Upper lobe of left lung (tissue), 6 donors: ENCODE data around the gene GFRA1. TPM values are rescaled to one million over a fixed set of nuclear protein-coding genes. Genes with fewer than 3 reads are reported as not detected.

ENCODE experiments used
- ATAC-seq, 2 donors: fragments of 200-7000 bp; cut with Tn5 transposase; one replicate each; pipeline ENCODE4 v1.9.1; 2022; ENCODE audit warnings: mild to moderate bottlenecking in 2 of 2, moderate library complexity in 2 of 2; ENCODE audit not compliant: low FRiP score in 2 of 2
- DNase-seq, 2 donors: peaks; one replicate each; pipeline ENCODE4 v3.0.0-alpha.2; 2019 to 2020
- H3K27ac ChIP-seq, 4 donors: fragments of 200-600 bp; sonication (generic); one replicate each; pipeline ENCODE4 v1.5.1; 2016 to 2019
- H3K27me3 ChIP-seq, 4 donors: fragments of 200-600 bp; sonication (generic); one replicate each; pipeline ENCODE4 v1.5.1; 2017 to 2019
- H3K36me3 ChIP-seq, 4 donors: fragments of 200-600 bp; sonication (generic); one replicate each; pipeline ENCODE4 v1.5.1; 2016 to 2019
- H3K4me1 ChIP-seq, 4 donors: fragments of 200-600 bp; sonication (generic); one replicate each; pipeline ENCODE4 v1.5.1; 2018 to 2019
- H3K4me3 ChIP-seq, 4 donors: fragments of 200-600 bp; sonication (generic); one replicate each; pipeline ENCODE4 v1.5.1; 2017 to 2019; ENCODE audit warnings: mild to moderate bottlenecking in 2 of 4, moderate library complexity in 1 of 4
- H3K9me3 ChIP-seq, 4 donors: fragments of 200-600 bp; sonication (generic); one replicate each; pipeline ENCODE4 v1.5.1; 2018 to 2019
- EP300 ChIP-seq, 4 donors: sonication (generic); formaldehyde crosslinking; IDR thresholded peaks; one replicate each; pipeline ENCODE4 v1.5.1; 2017; ENCODE audit warnings: antibody characterized with exemption in 4 of 4, control low read depth in 2 of 4
- POLR2A ChIP-seq, 4 donors: fragments of 450-650 bp; IDR thresholded peaks; one replicate each; pipeline ENCODE4 v1.5.1; 2016 to 2017; ENCODE audit warnings: antibody characterized with exemption in 4 of 4, mild to moderate bottlenecking in 2 of 4
- POLR2AphosphoS5 ChIP-seq, 2 donors: sonication (generic); formaldehyde crosslinking; IDR thresholded peaks; one replicate each; pipeline ENCODE4 v1.5.1; 2017; ENCODE audit warnings: antibody characterized with exemption in 2 of 2
- WGBS, 2 donors: methylation state at CpG; one replicate each; pipeline ENCODE4 v1.1.5; 2017 to 2018; 5-methylcytosine and 5-hydroxymethylcytosine counted together
- total RNA-seq, 6 donors: library from RNA; depleted of rRNA in 4 of 6; stranded (reverse); fragments of >200 nt in 4 of 6; gene quantifications; one replicate each; pipeline versions ENCODE4 v1.1.0 to v1.2.1, GENCODE V29; 2016 to 2021
- TF ChIP-seq, protein P1 (sequence below), 6 experiments: fragments of 450-650 bp in 4 of 6; fragments of 200-600 bp in 2 of 6; sonication (generic) in 2 of 6; IDR thresholded peaks; one replicate each; pipeline ENCODE4 v1.5.1; 2016 to 2019; ENCODE audit warnings: antibody characterized with exemption in 6 of 6
- donor health status: DM: no; HTN: no; CAD: no; lungs with moderate emphysema.
- donor health status: DM: no; HTN: yes; CAD: no; lungs with severe emphysema.

Gene GFRA1
- total RNA-seq, 6 donors from 2014 or later, result under 0.01 to 9.2 (median 2.3) TPM

- no peaks in the 10 kb centered on the region for H3K36me3 ChIP-seq
- no peak for DNase-seq
- H3K4me3 ChIP-seq, result no peak overlapping the region
- no peaks in the 10 kb centered on the region for H3K27me3 ChIP-seq
- TF ChIP-seq EP300 (IDR thresholded peaks at IDR 0.05), result no peak
- TF ChIP-seq, protein P1, sequence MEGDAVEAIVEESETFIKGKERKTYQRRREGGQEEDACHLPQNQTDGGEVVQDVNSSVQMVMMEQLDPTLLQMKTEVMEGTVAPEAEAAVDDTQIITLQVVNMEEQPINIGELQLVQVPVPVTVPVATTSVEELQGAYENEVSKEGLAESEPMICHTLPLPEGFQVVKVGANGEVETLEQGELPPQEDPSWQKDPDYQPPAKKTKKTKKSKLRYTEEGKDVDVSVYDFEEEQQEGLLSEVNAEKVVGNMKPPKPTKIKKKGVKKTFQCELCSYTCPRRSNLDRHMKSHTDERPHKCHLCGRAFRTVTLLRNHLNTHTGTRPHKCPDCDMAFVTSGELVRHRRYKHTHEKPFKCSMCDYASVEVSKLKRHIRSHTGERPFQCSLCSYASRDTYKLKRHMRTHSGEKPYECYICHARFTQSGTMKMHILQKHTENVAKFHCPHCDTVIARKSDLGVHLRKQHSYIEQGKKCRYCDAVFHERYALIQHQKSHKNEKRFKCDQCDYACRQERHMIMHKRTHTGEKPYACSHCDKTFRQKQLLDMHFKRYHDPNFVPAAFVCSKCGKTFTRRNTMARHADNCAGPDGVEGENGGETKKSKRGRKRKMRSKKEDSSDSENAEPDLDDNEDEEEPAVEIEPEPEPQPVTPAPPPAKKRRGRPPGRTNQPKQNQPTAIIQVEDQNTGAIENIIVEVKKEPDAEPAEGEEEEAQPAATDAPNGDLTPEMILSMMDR (IDR thresholded peaks at IDR 0.05), result no peak
- TF ChIP-seq POLR2A (IDR thresholded peaks at IDR 0.05), result no peak
- TF ChIP-seq POLR2AphosphoS5 (IDR thresholded peaks at IDR 0.05), result no peak
- H3K9me3 ChIP-seq, result no peaks in the 10 kb centered on the region
- H3K27ac ChIP-seq, result no peak overlapping the region
- ATAC-seq, result no peak
- WGBS, 2 donors, result 81 to 84% methylated on average over 10 of the region's 10 CpGs
- peaks cover 0 to 3% (median 0%) of the 10 kb centered on the region in 4 donors for H3K4me1 ChIP-seq
Observed at GRCh38 chr10:116049158-116049973, 223.6 kb downstream of the GFRA1 start.

DNA sequence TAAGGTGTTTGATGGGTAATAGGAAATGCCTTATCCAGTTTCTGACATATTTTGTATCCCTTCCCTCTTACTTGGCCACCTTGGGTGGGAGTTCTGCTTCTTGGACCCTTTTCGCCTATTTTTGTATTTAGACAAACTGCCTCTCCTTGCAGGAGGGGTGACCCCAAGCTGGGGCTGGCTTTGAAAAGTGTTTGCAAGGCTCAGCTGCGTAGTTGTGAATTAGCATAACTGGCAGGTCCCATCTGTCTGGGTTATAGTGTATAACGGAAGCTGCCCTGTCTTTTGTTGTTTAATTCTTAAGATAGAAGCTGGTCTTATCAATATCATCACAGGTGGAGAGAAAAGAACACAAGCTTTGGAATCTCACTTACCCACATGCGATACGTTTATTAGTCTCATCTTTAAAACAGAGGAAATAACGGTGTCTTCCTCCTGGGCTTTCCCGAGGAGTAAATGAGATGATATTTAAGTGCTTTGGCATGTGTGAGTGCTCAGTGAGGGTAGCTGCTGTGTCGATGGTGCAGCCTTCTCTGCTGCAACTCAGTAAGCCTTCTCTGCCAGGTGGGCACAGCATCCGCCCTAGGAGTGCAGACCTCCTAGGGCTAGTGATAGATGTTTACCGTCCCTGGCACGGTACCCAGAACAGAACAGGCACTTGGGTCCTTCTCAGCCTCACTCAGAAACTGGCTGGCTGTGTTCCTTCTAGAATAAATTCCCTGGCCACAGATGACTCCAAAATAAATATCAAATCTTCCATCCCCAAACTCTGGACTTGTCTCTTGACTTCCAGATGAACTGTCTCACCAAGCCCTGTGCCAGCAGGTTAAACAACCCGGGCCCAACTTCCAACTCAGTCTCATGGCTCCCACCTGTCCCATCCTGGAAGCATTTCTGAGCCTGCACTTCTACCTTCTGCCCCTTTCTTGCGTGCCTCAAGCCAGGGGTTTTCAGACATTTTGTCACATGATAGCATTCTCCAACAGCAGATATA, 227.3 kb downstream of the GFRA1 start:
- H3K36me3 ChIP-seq, result no peaks in the 10 kb centered on the region
- no peak overlapping the region for H3K27ac ChIP-seq
- no peak overlapping the region for H3K4me3 ChIP-seq
- H3K27me3 ChIP-seq, result no peaks in the 10 kb centered on the region
- H3K9me3 ChIP-seq, result no peaks in the 10 kb centered on the region
- ATAC-seq (no peak), DNase-seq (no peak)
- H3K4me1 ChIP-seq, result peaks cover 0 to 3% (median 0%) of the 10 kb centered on the region in 4 donors
- WGBS, 2 donors, result 60 to 62% methylated on average over 13 of the region's 13 CpGs
- TF ChIP-seq EP300 (IDR thresholded peaks at IDR 0.05) (no peak), POLR2A (IDR thresholded peaks at IDR 0.05) (no peak), POLR2AphosphoS5 (IDR thresholded peaks at IDR 0.05) (no peak)
- TF ChIP-seq, protein P1 (IDR thresholded peaks at IDR 0.05), result no peak

- Histone ChIP-seq H3K27me3 (no peaks in the 10 kb centered on the region), H3K27ac (no peak overlapping the region), H3K9me3 (no peaks in the 10 kb centered on the region), H3K36me3 (no peaks in the 10 kb centered on the region), H3K4me3 (no peak overlapping the region), H3K4me1 (peaks cover 0 to 3% (median 0%) of the 10 kb centered on the region in 4 donors)
- ATAC-seq (peak in 1 of 2 donors; percentile 17), DNase-seq (no peak)
- 71 to 82% methylated on average over 3 of the region's 3 CpGs for WGBS, 2 donors
- no peak for TF ChIP-seq POLR2A (IDR thresholded peaks at IDR 0.05)
- TF ChIP-seq POLR2AphosphoS5 (IDR thresholded peaks at IDR 0.05), result no peak
- TF ChIP-seq EP300 (IDR thresholded peaks at IDR 0.05), result no peak
- TF ChIP-seq, protein P1 (IDR thresholded peaks at IDR 0.05), result no peak
Observed at GRCh38 chr10:116044801-116045248, 228.2 kb downstream of the GFRA1 start.

DNA sequence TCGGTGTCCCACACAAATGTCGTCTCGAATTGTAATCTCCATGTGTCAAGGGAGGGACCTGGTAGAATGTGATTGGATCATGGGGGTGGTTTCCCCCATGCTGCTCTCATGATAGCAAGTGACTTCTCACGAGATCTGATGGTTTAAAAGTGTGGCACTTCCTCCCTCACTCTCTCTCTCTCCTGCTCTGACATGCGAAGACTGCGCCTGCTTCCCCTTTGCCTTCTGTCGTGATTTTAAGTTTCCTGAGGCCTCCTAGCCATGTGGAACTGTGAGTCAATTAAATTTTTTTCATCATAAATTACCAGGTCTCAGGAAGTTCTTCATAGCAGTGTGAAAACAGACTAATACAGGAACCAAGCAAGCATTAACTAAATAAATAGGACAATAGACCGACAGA, 229.1 kb downstream of the GFRA1 start:
- 53 to 65% methylated on average over 8 of the region's 8 CpGs for WGBS, 2 donors
- H3K36me3 ChIP-seq, result no peaks in the 10 kb centered on the region
- no peak overlapping the region for H3K27ac ChIP-seq
- no peak for ATAC-seq
- H3K4me1 ChIP-seq, result peaks cover 0 to 3% (median 0%) of the 10 kb centered on the region in 4 donors
- H3K9me3 ChIP-seq, result no peaks in the 10 kb centered on the region
- H3K27me3 ChIP-seq, result no peaks in the 10 kb centered on the region
- TF ChIP-seq, protein P1 (IDR thresholded peaks at IDR 0.05), result no peak
- TF ChIP-seq EP300 (IDR thresholded peaks at IDR 0.05) (no peak), POLR2AphosphoS5 (IDR thresholded peaks at IDR 0.05) (no peak), POLR2A (IDR thresholded peaks at IDR 0.05) (no peak)
- no peak for DNase-seq
- no peak overlapping the region for H3K4me3 ChIP-seq
